NT2/D1 (cell line): Measurements from ENCODE around the gene FXYD3.

Experiments
- SUZ12 ChIP-seq: IDR thresholded peaks from 2 replicates; pipeline ENCODE4 v1.6.1; 2011; ENCODE audit not compliant: insufficient read length, insufficient read depth; ENCODE audit errors: extremely low read depth
- ZNF274 ChIP-seq: IDR thresholded peaks from 2 replicates; pipeline ENCODE4 v1.6.1; 2011; ENCODE audit warnings: mild to moderate bottlenecking, low read depth, low read length

GRCh38 chr19:35068941-35069634 is 46.5 kb upstream of the FXYD3 start:
- TF ChIP-seq SUZ12 (no peak), ZNF274 (no peak)
